ENCODE data around the gene MDK. TPM values are rescaled to one million over a fixed set of nuclear protein-coding genes. Genes with fewer than 3 reads are reported as not detected.

MDK gene, protein sequence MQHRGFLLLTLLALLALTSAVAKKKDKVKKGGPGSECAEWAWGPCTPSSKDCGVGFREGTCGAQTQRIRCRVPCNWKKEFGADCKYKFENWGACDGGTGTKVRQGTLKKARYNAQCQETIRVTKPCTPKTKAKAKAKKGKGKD
- total RNA-seq, result 0.55 and 0.78 TPM in 2 replicates

- Mint-ChIP-seq H3K27me3 (peaks cover 30% of the 10 kb centered on the region), H3K36me3 (ENCODE audit: low read depth) (peaks cover 18% of the 10 kb centered on the region), H3K27ac (no peak within 1 kb of the TSS), H3K9me3 (no peaks in the 10 kb centered on the region), H3K4me3 (peak within 1 kb of the TSS; percentile 80), H3K4me1 (peaks cover 8% of the 10 kb centered on the region)
- peak; percentile 11 for ATAC-seq (ENCODE audit: low read depth)
- intact Hi-C loops (cut with micrococcal nuclease), result loop anchor here (1.0 to 5.0 kb wide), 2 partner anchors 11 to 34 kb away; partner anchors contain the start of gene DGKZ
- DNase-seq, result no peak
- TF ChIP-seq, protein P1, sequence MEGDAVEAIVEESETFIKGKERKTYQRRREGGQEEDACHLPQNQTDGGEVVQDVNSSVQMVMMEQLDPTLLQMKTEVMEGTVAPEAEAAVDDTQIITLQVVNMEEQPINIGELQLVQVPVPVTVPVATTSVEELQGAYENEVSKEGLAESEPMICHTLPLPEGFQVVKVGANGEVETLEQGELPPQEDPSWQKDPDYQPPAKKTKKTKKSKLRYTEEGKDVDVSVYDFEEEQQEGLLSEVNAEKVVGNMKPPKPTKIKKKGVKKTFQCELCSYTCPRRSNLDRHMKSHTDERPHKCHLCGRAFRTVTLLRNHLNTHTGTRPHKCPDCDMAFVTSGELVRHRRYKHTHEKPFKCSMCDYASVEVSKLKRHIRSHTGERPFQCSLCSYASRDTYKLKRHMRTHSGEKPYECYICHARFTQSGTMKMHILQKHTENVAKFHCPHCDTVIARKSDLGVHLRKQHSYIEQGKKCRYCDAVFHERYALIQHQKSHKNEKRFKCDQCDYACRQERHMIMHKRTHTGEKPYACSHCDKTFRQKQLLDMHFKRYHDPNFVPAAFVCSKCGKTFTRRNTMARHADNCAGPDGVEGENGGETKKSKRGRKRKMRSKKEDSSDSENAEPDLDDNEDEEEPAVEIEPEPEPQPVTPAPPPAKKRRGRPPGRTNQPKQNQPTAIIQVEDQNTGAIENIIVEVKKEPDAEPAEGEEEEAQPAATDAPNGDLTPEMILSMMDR (IDR thresholded peaks at IDR 0.05), result no peak
- ChIA-PET CTCF (interaction anchor here (1.1 kb wide), 1 partner anchor 142 kb away, joined by 3 read pairs; no protein-coding TSS in a partner anchor), POLR2A (no interaction called here)
Measured at GRCh38 chr11:46381048-46381818, at the start of gene MDK. MDK (plus strand) TSS chr11:46381669; CDS start chr11:46382058, 389 bp downstream.

GRCh38 chr11:46332093-46332567, 49.3 kb upstream of the MDK start:
- TF ChIP-seq, protein P1 (IDR thresholded peaks at IDR 0.05), result no peak
- ChIA-PET POLR2A (no interaction called here), CTCF (interaction anchor here (0.8 kb wide), 1 partner anchor 16 kb away, joined by 3 read pairs; no protein-coding TSS in a partner anchor)
- peaks cover 60% of the 10 kb centered on the region for H3K27me3 Mint-ChIP-seq
- no peaks in the 10 kb centered on the region for H3K36me3 Mint-ChIP-seq (ENCODE audit: low read depth)
- intact Hi-C loops (cut with micrococcal nuclease), result no loop called here
- H3K4me3 Mint-ChIP-seq, result peak overlapping the region; percentile 50
- H3K9me3 Mint-ChIP-seq, result no peaks in the 10 kb centered on the region
- no peak for ATAC-seq (ENCODE audit: low read depth)
- no peak for DNase-seq
- H3K27ac Mint-ChIP-seq, result no peak overlapping the region
- H3K4me1 Mint-ChIP-seq, result peaks cover 10% of the 10 kb centered on the region

DNA sequence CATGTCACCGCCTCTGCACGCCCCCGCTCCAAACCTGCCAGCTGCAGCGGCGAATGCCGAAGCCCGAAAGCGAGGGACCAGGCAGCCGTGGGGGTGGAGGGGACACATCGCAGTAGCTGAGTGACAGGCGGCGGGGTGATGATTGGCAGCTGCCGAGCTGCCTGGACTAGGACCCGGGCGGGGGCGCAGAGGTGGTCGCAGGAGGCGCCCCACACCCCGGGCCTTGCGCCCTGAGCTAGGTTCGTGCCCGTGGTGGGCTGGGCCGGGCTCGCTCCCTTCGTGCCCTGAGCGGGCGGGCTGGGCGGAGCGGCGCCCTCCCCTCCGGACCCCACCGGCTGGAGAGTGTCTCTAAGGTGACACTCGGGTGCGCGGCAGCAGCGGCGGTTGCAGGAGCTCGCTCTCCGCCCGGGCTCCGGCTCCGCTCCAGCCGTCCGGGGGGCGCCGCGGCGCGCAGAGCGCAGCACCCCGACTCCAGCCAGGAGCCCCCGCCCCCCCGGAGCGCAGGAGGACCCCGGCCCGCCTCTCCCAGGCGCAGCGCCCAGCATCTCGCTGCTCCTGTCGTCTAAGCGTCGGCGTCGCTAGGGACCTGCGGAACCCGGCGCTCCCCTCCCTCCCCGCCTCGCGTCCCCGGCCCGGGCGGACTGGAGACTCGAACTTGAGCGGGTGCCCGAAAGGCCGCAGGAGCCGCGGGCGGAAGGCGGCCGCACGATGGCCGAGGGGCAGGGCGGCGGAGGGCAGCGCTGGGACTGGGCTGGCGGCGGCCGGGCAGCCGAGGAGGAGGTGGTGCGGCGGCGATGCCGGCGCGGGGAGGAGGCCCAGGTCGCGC, 48.7 kb upstream of the MDK start:
- ChIA-PET POLR2A (interaction anchor here (0.6 kb wide), 1 partner anchor 11 kb away, joined by 3 read pairs; no protein-coding TSS in a partner anchor), CTCF (interaction anchor here (0.8 kb wide), 1 partner anchor 17 kb away, joined by 3 read pairs; no protein-coding TSS in a partner anchor)
- H3K27ac Mint-ChIP-seq, result no peak overlapping the region
- DNase-seq (peak; percentile 42), ATAC-seq (ENCODE audit: low read depth) (peak; percentile 49)
- peaks cover 10% of the 10 kb centered on the region for H3K4me1 Mint-ChIP-seq
- H3K9me3 Mint-ChIP-seq, result no peaks in the 10 kb centered on the region
- intact Hi-C loops (cut with micrococcal nuclease), result no loop called here
- TF ChIP-seq, protein P1 (IDR thresholded peaks at IDR 0.05), result no peak
- no peaks in the 10 kb centered on the region for H3K36me3 Mint-ChIP-seq (ENCODE audit: low read depth)
- H3K4me3 Mint-ChIP-seq, result peak overlapping the region; percentile 50
- H3K27me3 Mint-ChIP-seq, result peaks cover 61% of the 10 kb centered on the region

DNA sequence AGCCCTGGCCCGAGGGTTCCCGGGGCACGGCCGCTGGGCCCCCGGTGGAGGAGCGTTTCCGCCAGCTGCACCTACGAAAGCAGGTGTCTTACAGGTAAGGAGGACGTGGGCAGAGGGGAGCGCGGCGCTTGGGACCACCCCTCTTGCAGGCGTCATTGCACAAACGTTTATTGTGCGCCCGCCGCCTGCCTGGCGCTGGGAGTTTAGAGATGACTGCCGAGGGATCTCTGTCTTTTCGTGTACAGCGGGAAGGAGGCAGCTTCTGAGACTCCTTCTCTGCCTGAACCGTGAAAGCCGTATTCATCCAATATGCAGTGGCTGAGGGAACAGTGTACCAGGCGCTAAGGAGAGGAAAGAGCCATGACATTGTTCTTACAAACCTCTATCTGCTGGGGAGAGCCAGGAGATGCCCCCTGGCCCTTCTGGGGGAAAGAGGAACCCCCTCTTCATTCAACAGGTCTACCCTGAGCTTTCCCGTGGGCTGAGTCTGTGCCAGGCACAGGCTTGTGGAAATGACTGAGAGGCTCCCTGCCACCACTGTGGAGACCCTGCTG, 48.0 kb upstream of the MDK start:
- Mint-ChIP-seq H3K9me3 (no peaks in the 10 kb centered on the region), H3K27me3 (peaks cover 62% of the 10 kb centered on the region), H3K27ac (no peak overlapping the region), H3K36me3 (ENCODE audit: low read depth) (no peaks in the 10 kb centered on the region), H3K4me3 (peak overlapping the region; percentile 56), H3K4me1 (peaks cover 10% of the 10 kb centered on the region)
- intact Hi-C loops (cut with micrococcal nuclease), result no loop called here
- DNase-seq, result no peak
- CTCF ChIA-PET, result no interaction called here
- TF ChIP-seq, protein P1 (IDR thresholded peaks at IDR 0.05), result no peak
- no peak for ATAC-seq (ENCODE audit: low read depth)
- POLR2A ChIA-PET, result interaction anchor here (0.6 kb wide), 1 partner anchor 11 kb away, joined by 3 read pairs; no protein-coding TSS in a partner anchor
